GM18858 (cell line): Measurements from ENCODE around the gene PDHB.

ENCODE experiments used
- ATAC-seq: cut with Tn5 transposase; IDR thresholded peaks from one replicate; pipeline ENCODE4 v1.9.1; 2021; ENCODE audit not compliant: unreplicated experiment

The PDHB gene

GRCh38 chr3:58404396-58404795 lies 29.2 kb downstream of the PDHB start:
- ATAC-seq, result no peak

DNA sequence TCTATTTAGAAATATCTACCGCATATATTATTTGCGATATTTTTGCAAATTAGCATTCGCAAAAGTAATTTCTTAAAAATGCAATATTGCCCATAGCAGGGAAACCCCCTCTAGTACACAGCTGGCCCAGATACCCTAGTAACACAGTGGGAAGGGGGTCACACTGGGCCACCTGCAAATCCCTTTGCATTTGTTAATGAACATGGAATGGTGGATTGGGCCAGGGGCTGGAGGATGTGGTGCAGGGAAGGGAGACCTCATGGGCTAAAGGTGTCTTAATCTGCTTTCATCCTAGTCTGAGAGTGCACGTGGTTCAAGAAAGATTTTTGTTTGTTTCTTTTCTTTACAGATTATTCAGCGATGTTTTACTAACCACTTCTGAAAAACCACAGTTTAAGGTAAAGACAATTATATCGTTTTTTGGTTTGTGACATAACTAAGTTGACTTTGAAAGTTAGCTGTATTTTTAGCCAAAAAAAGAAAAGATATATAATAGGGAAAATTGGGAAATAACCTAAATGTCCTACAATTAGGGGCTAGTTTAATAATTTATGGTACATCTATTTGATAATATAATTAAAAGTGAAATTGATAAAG lies 30.0 kb downstream of the PDHB start:
- ATAC-seq, result no peak

DNA sequence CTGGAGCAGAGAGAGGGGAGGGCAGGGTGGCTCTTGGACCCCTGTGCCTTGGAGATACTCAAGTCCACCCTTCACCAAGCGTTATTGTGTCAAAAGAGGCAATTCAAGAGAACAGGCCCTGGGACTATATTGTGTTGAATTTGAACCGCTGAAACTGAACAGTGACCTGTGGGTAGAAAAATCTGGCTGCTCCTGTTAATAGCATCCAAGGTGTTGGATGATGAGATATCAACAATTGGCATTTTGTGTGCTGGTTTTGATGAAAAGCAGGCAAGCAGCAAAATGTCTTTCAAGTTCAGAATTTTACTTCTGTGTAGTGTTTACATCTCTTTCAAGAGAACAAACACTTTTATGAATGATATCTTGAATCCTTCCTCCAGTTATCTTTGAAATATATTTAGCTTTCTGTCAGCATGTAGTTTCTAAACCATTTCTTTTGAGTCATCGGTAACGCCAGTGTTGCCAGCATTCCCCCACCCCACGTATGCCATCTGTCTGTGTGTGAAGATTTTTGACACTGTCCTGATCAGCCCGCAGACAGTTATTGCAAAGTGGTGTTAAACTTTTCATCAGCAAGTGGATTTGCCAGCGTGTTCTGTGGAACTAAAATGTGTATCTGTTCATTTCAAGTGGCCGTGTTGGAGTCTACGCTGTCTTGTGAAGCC lies 34.8 kb downstream of the PDHB start:
- ATAC-seq, result no peak

DNA sequence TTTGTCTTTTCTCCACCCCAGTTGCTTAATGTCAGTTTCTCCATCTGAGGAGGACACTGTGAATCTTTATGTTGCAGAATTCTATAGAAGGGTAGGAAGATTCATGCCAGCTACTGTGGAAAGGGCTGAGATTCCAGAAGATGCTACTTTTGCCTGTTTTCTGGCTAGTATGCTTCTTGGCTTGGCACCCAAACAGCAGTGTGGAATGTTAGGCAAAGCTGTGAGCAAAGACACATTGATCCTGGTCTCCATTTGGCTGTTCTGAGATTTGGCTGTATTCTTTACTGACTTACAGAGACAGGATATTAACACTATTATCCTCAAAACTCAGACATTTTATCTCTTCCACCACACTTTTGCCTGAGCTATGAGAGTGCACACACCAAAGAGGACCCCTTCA lies 39.3 kb downstream of the PDHB start:
- ATAC-seq, result no peak

- no peak for ATAC-seq
Measured at GRCh38 chr3:58392181-58392580, 41.5 kb downstream of the PDHB start.

GRCh38 chr3:58391156-58391865 lies 42.3 kb downstream of the PDHB start:
- no peak for ATAC-seq

DNA sequence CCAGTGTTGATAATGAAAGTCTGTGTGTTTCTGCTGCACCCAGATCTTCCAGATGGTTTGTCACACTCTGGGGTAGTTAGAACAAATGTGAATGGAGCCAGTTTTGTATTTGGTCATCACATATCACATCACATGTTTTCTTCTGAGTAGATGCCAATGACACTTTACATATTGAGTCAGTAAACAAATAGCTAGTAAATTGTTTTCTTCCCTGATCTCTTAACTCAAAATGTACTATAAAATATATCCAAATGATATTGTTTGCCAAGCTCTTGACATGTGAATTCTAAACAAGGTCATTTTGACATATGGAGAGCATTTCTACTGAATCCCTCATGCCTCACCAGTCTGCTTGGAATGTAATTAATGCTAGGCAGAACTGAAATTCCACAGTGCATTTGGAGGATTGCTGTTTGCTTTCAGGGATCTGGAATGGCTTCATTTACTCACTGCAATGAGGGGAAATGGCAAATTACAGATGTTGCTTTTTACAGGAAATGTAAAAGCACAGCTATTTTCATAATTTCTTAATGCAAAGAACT lies 45.0 kb downstream of the PDHB start:
- ATAC-seq, result no peak

DNA sequence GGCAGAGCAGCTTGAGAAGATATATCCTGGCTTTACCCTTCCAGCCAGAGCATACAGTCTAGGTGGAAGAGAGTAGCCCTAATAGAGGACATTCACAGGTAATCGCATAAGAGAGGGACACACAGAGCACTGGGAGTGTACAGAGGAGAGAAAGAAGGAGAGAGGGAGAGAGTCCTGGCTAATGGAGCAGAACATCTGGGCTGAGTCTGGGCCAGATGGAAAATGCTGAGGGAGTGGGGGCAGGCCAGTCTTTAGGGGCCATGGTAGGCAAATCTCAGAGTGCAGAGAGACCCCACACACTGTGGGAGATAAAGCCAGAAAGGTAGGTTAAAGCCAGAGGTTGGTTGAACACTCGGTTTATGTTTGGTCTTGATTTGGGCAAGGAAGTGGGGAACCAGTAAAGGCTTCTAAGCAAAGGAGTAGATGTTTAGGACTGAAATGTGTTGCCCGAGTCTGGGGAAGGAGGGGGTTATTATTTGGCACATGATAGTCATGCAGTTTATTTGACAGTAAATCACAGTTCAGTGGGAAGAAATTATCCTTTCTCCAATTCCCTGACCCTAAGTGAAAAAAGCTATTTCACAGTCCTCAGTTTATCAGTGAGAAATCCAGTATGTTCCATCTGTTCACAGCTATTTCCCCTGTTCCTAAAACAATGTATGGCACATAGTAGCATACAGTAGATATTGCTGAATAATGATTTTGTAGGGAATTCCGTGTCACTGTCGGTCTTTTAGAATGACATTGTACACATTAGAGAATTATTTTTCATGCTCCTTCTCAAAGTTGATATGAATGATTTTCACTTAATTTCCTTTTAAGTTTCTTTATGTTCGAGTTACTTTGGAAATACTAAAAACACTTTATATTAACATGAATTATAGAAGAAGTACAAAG lies 45.7 kb downstream of the PDHB start:
- ATAC-seq, result no peak

- ATAC-seq, result no peak
Measured at GRCh38 chr3:58386626-58387365, 46.8 kb downstream of the PDHB start.

- ATAC-seq, result no peak
Measured at GRCh38 chr3:58384381-58385090, 49.1 kb downstream of the PDHB start.

- no peak for ATAC-seq
Measured at GRCh38 chr3:58383904-58384303, 49.7 kb downstream of the PDHB start.

GRCh38 chr3:58383476-58383875 lies 50.2 kb downstream of the PDHB start:
- ATAC-seq, result no peak

DNA sequence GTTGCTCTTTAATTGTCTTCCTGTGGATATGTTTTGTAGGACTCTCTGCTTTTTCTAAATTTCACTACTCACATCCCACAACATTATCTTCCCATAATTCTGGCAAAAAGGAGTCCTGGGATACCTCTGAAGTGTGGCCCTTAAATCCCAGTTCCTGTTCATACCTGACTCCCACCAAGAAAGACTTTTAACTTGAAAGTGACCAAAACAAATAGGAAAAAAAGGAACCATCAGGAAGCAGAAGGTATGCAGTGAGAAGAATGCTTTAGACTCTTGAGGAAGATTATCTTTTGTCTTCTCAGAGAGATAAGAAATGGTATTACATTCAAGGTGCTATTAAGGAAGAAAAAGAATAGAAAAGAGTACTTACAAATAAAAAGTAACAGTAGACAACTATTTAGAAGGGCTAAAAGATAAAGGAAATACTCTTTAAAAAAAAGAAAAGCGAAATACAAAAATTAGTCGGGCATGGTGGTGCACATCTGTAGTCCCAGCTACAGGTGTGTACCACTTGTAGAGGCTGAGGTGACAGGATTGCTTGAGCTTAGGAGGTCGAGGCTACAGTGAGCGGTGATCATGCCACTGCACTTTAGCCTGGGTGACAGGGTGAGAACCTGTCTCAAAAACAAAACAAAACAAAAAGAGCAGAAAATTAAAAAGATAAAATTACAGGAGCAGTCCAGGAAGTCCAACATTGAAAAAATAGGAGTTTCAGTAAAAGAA lies 54.1 kb downstream of the PDHB start:
- ATAC-seq, result no peak

- no peak for ATAC-seq
Measured at GRCh38 chr3:58377750-58378149, 55.9 kb downstream of the PDHB start.
